ENCODE data around the gene SLFNL1. TPM values are rescaled to one million over a fixed set of nuclear protein-coding genes. Genes with fewer than 3 reads are reported as not detected.

The SLFNL1 gene
- total RNA-seq, 1 donor from 2014 or later, result 1.3 TPM

GRCh38 chr1:40997096-40997495, 24.4 kb downstream of the SLFNL1 start:
- Mint-ChIP-seq H3K4me3 (no peak overlapping the region), H3K36me3 (peaks cover 57% of the 10 kb centered on the region), H3K27me3 (ENCODE audit: low read depth) (no peaks in the 10 kb centered on the region)

GRCh38 chr1:40989066-40989465, 32.5 kb downstream of the SLFNL1 start:
- TF ChIP-seq CTCF (IDR thresholded peaks at IDR 0.05; ENCODE audit: unreplicated experiment), result no peak
- Mint-ChIP-seq H3K9me3 (no peaks in the 10 kb centered on the region), H3K36me3 (peaks cover 63% of the 10 kb centered on the region), H3K4me1 (peaks cover 17% of the 10 kb centered on the region), H3K27me3 (ENCODE audit: low read depth) (no peaks in the 10 kb centered on the region), H3K4me3 (no peak overlapping the region), H3K27ac (no peak overlapping the region)
- DNase-seq (ENCODE audit: low spot score in 2 of 2, unreplicated experiment in 2 of 2), result no peak

More at GRCh38 chr1:40997096-40997495, 24.4 kb downstream of the SLFNL1 start:
- no peak for DNase-seq (ENCODE audit: low spot score in 2 of 2, unreplicated experiment in 2 of 2)
- H3K9me3 Mint-ChIP-seq, result no peaks in the 10 kb centered on the region
- TF ChIP-seq CTCF (IDR thresholded peaks at IDR 0.05; ENCODE audit: unreplicated experiment), result no peak
- no peak overlapping the region for H3K27ac Mint-ChIP-seq
- H3K4me1 Mint-ChIP-seq, result peaks cover 2% of the 10 kb centered on the region

- no peak overlapping the region for H3K4me3 Mint-ChIP-seq
- H3K4me1 Mint-ChIP-seq, result peaks cover 17% of the 10 kb centered on the region
- TF ChIP-seq CTCF (IDR thresholded peaks at IDR 0.05; ENCODE audit: unreplicated experiment), result no peak
- DNase-seq (ENCODE audit: low spot score in 2 of 2, unreplicated experiment in 2 of 2), result no peak
- H3K27ac Mint-ChIP-seq, result no peak overlapping the region
- H3K27me3 Mint-ChIP-seq (ENCODE audit: low read depth), result no peaks in the 10 kb centered on the region
- H3K9me3 Mint-ChIP-seq, result no peaks in the 10 kb centered on the region
- H3K36me3 Mint-ChIP-seq, result peaks cover 60% of the 10 kb centered on the region
Observed at GRCh38 chr1:40988280-40988679, 33.2 kb downstream of the SLFNL1 start.

- H3K27me3 Mint-ChIP-seq (ENCODE audit: low read depth), result no peaks in the 10 kb centered on the region
- H3K4me1 Mint-ChIP-seq, result peaks cover 17% of the 10 kb centered on the region
- DNase-seq (ENCODE audit: low spot score in 2 of 2, unreplicated experiment in 2 of 2), result no peak
- TF ChIP-seq CTCF (IDR thresholded peaks at IDR 0.05; ENCODE audit: unreplicated experiment), result no peak
- no peak overlapping the region for H3K27ac Mint-ChIP-seq
- H3K9me3 Mint-ChIP-seq, result no peaks in the 10 kb centered on the region
- peaks cover 59% of the 10 kb centered on the region for H3K36me3 Mint-ChIP-seq
- no peak overlapping the region for H3K4me3 Mint-ChIP-seq
Observed at GRCh38 chr1:40987439-40988276, 33.9 kb downstream of the SLFNL1 start.

GRCh38 chr1:40986956-40987355, 34.6 kb downstream of the SLFNL1 start:
- H3K4me3 Mint-ChIP-seq, result no peak overlapping the region
- H3K9me3 Mint-ChIP-seq, result no peaks in the 10 kb centered on the region
- peaks cover 24% of the 10 kb centered on the region for H3K4me1 Mint-ChIP-seq
- no peak for TF ChIP-seq CTCF (IDR thresholded peaks at IDR 0.05; ENCODE audit: unreplicated experiment)
- H3K27ac Mint-ChIP-seq, result no peak overlapping the region
- H3K27me3 Mint-ChIP-seq (ENCODE audit: low read depth), result no peaks in the 10 kb centered on the region
- peaks cover 54% of the 10 kb centered on the region for H3K36me3 Mint-ChIP-seq
- no peak for DNase-seq (ENCODE audit: low spot score in 2 of 2, unreplicated experiment in 2 of 2)

Data from mesothelial cell of epicardium (in vitro differentiated cells).